GM19467 (cell line): ENCODE measurements around the gene MYO3B.
"Not testable (repeated sequence)": the region's sequence is repeated elsewhere in the genome, so short reads cannot be mapped to it uniquely, and the experiment has no call there.

Experiments
- ATAC-seq: cut with Tn5 transposase; IDR thresholded peaks from one replicate; pipeline ENCODE4 v1.9.1; 2021; ENCODE audit warnings: mild to moderate bottlenecking, moderate library complexity; ENCODE audit not compliant: unreplicated experiment

MYO3B gene

DNA sequence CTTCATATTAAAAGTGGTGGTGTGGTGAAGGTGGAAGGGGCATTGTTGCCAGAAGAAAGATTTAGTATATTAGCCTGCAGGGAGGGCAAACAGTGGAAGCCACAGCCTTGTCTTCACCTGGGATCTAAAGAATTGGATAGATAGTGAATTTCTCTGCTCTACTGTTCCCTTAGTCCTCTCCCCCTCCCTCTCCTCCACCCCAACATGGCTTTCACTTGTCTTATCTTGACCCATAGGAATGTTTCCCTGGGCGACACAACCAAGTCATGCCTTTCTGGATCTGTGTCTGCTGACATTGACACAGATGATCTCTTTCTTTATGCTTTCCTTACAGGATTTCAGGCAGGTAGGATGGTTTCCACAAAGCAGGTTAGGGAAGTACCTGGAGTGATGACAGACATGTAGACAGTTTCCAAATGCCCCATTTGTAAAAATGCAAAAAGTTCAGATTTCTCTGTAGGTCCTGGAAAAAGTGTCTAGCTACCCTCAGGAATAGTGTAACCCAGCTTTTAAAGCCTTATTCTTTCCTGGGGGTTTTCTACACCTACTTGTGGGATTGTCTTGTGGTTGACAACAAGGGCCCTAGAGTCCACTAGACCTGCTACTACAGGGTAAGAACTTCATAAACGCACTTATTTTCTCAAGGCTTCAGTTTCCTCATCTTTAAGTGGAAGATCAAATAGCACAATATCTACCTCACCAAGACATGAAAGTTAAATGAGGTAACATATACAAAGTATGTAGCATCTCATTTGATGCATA lies 353.0 kb downstream of the MYO3B start:
- no peak for ATAC-seq

DNA sequence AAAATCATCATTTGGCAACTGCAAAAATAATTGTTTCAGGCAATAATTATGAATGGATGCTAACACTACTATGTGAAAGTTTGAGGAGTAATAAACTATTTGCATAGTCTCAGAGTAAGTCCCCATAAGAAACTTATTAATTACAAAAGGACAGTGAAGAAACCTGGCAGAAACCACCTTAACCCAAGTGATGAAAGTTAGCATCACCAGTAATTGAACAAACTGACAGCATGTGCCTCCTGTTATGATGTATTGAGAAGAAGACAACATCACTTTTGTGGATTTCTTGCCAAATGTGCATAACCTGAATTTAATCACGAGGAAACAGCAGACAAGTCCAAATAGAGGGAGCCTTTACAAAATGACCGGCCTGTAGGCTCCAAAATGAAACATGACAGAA lies 353.9 kb downstream of the MYO3B start:
- ATAC-seq, result no peak

GRCh38 chr2:170533156-170533555 lies 355.2 kb downstream of the MYO3B start:
- no peak for ATAC-seq

GRCh38 chr2:170535552-170535951 lies 357.6 kb downstream of the MYO3B start:
- ATAC-seq, result no peak

GRCh38 chr2:170544817-170545216 lies 366.9 kb downstream of the MYO3B start:
- no peak for ATAC-seq

GRCh38 chr2:170548304-170548703 lies 370.4 kb downstream of the MYO3B start:
- no peak for ATAC-seq

DNA sequence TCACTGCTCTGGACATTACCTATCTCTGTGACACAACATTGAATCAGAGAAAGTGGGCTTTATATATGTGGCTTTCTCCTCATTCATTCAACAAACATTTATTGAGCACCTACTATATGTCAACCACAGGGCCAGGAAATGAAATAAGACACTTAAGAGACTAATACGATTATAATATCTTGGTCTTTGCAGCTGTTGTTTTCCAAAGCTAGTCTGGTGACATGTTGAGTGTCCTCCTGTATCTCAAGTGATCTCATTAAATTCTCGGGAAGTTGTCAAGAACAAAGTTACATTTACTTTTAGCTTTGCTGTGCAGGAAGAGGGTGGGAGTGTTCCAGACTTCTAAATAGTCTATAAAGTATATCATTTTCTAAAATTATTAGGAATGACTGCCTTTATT lies 372.6 kb downstream of the MYO3B start:
- no peak for ATAC-seq

GRCh38 chr2:170551899-170552298 lies 374.0 kb downstream of the MYO3B start:
- not testable (repeated sequence) for ATAC-seq

DNA sequence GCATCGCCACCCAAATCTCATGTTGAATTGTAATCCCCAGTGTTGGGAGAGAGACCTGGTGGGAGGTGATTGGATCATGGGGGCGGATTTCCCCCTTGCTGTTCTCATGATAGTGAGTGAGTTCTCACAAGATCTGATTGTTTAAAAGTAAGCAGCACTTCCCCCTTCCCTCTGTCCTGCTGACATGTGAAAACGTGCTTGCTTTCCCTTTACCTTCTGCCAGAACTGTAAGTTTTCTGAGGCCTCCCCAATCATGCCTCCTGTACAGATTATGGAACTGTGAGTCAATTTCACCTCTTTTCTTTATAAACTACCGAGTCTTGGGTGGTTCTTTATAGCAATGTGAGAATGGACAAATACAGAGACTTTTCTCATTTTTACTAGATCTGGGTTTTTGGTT lies 375.8 kb downstream of the MYO3B start:
- no peak for ATAC-seq

- no peak for ATAC-seq
Measured at GRCh38 chr2:170554278-170554955, 376.5 kb downstream of the MYO3B start.

DNA sequence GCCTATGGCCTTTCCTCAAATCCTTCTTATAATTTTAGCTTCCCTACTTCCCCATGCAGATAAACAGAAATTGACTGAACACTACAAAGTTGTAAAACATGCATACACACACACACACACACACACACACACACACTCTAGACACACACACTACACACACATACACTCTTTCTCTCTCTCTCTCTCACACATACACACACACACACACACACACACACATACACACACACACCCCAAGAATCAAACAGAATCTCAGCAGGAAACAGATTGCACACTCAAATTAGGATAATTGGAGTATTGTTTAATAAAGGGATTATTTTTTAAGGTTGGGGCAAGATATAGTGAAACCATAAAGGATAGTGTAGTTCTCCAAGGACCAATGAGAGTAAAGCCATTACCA lies 385.0 kb downstream of the MYO3B start:
- ATAC-seq, result no peak

DNA sequence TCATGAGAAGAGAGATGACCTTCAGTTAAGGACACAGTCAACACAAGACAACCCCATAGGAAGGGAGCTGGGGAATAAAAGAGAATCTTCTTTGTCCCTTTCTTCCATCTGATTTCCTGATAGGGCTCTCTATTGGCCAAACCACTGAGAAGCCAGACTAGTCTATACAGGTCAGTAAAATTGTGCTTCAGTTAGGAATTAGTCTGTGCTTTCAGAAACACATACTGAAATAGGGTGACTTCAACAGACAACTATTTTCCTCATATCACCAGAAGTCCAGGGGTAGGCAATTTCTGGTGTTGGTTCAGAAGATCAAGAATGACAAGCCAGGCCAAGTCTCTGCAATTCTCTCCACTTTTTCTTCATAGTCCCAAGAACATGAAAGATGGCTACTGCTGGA lies 385.5 kb downstream of the MYO3B start:
- no peak for ATAC-seq

GRCh38 chr2:170566138-170566537 lies 388.2 kb downstream of the MYO3B start:
- no peak for ATAC-seq

GRCh38 chr2:170567429-170567828 lies 389.5 kb downstream of the MYO3B start:
- ATAC-seq, result no peak

GRCh38 chr2:170568511-170568910 lies 390.6 kb downstream of the MYO3B start:
- no peak for ATAC-seq

DNA sequence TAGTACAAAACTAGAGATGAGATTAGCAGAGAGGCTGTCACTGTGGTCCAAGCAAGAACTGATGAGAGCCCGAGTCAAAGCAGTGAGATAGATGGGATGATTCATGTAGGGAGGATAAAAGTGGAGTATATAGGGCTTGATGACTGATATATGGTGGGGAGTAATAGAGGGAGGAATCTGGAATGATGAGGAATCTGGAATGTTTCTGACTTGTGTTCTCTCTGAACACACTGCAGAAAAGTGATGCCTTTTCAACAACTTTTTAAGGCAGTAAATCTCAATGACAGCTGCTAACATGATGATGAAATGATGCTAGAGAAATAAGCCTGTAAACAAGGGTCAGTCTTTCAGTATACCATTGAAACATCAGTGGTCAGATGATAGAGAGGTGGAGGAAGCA lies 393.7 kb downstream of the MYO3B start:
- no peak for ATAC-seq

GRCh38 chr2:170573671-170574070 lies 395.7 kb downstream of the MYO3B start:
- ATAC-seq, result no peak

GRCh38 chr2:170576296-170576695 lies 398.3 kb downstream of the MYO3B start:
- no peak for ATAC-seq

DNA sequence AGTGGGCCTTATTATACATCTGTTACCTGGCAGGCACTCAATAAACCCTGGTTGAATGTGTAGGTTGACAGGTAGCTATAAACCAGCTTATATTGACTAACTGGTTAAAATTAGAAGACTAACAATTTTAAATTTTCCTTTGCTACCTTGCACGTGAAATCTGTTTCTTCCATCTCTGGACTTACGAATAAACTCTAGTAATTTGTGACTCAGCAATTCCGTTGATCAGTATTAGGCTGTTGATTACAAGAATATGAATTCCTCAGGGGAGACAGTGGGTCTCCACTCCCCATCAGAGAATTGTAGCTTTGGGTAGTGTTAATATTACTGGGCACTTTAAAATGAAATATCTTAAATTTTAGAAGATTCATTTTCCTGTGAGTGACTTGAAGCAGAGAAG lies 399.4 kb downstream of the MYO3B start:
- no peak for ATAC-seq

DNA sequence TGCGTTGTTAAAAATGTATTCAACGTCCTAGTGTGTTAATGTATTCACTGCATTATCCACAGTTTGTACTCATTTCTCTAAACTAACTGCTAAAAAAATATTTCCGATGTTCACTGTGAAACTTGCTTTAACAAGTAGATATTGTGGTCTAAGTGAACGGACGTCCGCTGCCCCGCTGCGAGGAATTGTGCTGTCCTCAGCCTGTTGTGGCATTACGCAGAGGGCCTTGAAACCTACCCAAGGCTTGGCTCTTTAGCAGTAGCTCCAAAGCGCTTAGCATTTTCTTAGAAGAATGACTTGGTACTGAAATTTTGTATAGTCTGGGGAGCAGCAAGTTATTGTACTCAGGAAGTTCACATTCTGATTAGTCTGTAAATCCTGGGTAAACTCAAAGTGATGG lies 400.7 kb downstream of the MYO3B start:
- ATAC-seq, result no peak

GRCh38 chr2:170579511-170579910 lies 401.6 kb downstream of the MYO3B start:
- ATAC-seq, result no peak

GRCh38 chr2:170582313-170582712 lies 404.4 kb downstream of the MYO3B start:
- no peak for ATAC-seq
